Femur (tissue), 1 donor: Measurements from ENCODE around the gene E4F1.

Experiments
- DNase-seq: peaks from one replicate; pipeline ENCODE4 v3.0.0-alpha.2; 2017

The E4F1 gene

GRCh38 chr16:2277466-2278271, 54.3 kb downstream of the E4F1 start:
- DNase-seq = no peak

- DNase-seq = no peak
Observed at GRCh38 chr16:2278272-2278608, 54.8 kb downstream of the E4F1 start.

GRCh38 chr16:2278956-2279800, 55.8 kb downstream of the E4F1 start:
- no peak for DNase-seq

- DNase-seq = no peak
Observed at GRCh38 chr16:2280461-2280860, 57.1 kb downstream of the E4F1 start.

- no peak for DNase-seq
Observed at GRCh38 chr16:2280981-2281542, 57.7 kb downstream of the E4F1 start.

- no peak for DNase-seq
Observed at GRCh38 chr16:2282262-2282661, 58.9 kb downstream of the E4F1 start.

GRCh38 chr16:2282866-2283555, 59.6 kb downstream of the E4F1 start:
- no peak for DNase-seq

- no peak for DNase-seq
Observed at GRCh38 chr16:2284001-2284770, 60.8 kb downstream of the E4F1 start.

- DNase-seq = no peak
Observed at GRCh38 chr16:2284797-2285576, 61.6 kb downstream of the E4F1 start.
